Midbrain (tissue), 1 donor: Measurements from ENCODE around the gene TSBP1.
"Not testable (repeated sequence)": the region's sequence is repeated elsewhere in the genome, so short reads cannot be mapped to it uniquely, and the experiment has no call there.

Source experiments
- DNase-seq: peaks from one replicate; lab custom pipeline; 2025; lab: John Stamatoyannopoulos, UW

Gene TSBP1

DNA sequence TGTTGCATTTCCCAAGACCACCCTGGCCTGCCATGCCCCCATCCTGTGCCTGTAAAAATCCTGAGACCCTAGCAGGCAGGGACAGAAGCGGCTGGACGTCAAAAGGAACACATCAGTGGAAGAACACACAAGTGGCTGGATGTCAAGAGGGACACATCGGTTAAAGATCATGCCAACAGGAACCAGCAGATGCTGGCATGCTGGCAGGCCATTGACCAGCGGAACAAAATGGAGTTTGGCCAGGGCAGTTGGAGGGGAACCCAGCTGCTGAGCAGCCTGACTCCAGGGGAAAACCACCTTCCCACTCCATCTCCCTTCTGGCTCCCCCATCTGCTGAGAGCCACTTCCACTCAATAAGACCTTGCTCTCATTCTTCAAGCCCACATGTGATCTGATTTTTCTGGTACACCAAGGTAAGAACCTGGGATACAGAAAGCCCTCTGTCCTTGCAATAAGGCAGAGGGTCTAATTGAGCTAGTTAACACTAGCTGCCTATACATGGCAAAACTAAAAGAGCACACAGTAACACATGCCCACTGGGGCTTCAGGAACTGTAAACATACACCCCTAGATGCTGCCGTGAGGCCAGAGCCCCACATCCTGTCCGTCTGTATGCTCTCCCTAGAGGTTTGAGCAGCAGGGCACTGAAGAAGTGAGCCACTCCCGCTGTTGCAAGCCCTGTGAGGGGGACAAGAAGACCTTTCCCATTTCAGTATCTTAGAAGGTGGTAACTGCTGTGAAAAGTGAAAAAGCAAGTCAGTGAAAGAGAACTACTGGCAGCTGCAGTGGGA, 4.2 kb upstream of the TSBP1 start:
- DNase-seq = no peak

- DNase-seq = no peak
Observed at GRCh38 chr6:32371229-32371628, 474 bp downstream of the TSBP1 start.

- DNase-seq = no peak
Observed at GRCh38 chr6:32370505-32370904, 1.2 kb downstream of the TSBP1 start.

GRCh38 chr6:32369660-32370059, 2.0 kb downstream of the TSBP1 start:
- DNase-seq = no peak

- DNase-seq = no peak
Observed at GRCh38 chr6:32367644-32368043, 4.1 kb downstream of the TSBP1 start.

DNA sequence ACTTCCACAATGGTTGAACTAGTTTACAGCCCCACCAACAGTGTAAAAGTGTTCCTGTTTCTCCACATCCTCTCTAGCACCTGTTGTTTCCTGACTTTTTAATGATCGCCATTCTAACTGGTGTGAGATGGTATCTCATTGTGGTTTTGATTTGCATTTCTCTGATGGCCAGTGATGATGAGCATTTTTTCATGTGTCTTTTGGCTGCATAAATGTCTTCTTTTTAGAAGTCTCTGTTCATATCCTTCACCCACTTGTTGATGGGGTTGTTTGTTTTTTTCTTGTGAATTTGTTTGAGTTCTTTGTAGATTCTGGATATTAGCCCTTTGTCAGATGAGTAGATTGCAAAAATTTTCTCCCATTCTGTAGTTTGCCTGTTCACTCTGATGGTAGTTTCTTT, 12.5 kb downstream of the TSBP1 start:
- DNase-seq = not testable (repeated sequence)

GRCh38 chr6:32358548-32358947, 13.2 kb downstream of the TSBP1 start:
- not testable (repeated sequence) for DNase-seq

DNA sequence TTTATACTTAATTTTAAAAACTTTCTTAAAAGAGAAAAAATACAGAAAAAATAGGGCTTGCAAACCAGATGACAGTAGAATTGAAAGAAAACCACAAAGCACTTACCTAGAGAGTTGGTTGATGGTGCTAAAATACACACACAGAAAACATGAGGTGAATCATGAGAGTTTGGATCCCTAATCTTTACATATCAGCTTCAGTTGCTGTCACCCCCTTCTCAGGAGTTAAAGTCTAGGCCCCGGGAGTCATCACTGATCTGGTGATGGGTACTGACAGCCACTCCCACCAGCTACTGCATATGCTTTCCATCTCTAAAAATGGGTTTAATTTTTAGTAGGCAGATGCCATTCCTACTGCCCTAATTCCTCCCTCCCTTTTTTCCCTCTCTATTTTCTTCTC, 16.7 kb downstream of the TSBP1 start:
- no peak for DNase-seq

DNA sequence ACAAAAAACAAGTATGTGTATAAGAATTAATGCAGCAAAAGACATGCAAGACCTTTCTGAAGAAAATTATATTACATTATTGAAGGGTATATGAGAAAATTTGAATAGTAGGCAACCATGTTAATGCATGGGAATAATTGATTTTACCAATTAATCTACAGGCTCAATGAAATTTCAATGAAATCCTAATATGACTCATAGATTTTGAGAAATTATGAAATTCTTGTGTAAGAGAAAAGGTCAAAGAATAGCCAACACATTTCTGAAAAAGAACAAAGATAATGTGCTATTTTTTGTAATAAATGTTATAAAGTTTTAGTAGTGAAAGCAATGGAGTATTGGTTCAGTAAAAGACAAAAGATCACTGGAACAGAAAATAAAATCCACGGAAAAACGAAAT, 18.4 kb downstream of the TSBP1 start:
- DNase-seq = no peak

- no peak for DNase-seq
Observed at GRCh38 chr6:32340242-32340641, 31.5 kb downstream of the TSBP1 start.

GRCh38 chr6:32337186-32337805, 34.4 kb downstream of the TSBP1 start:
- DNase-seq = no peak

DNA sequence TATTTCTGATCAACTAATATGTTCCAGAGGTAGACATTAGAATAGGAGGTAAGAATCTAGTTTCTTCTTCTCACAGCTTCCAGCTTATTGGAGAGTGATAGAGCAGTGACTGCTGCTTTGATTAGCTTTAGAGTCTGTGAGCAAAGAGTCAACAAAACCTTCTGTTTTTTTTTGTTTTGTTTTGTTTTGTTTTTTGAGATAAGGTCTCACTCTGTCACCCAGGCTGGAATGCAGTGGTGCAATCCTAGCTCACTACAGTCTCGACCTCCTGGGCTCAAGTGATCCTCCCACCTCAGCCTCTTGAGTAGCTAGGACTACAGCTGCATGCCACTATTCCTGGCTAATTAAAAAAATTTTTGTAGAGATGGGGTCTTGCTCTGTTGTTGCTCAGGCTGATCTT, 39.3 kb downstream of the TSBP1 start:
- DNase-seq = no peak

- no peak for DNase-seq
Observed at GRCh38 chr6:32329141-32329540, 42.6 kb downstream of the TSBP1 start.

DNA sequence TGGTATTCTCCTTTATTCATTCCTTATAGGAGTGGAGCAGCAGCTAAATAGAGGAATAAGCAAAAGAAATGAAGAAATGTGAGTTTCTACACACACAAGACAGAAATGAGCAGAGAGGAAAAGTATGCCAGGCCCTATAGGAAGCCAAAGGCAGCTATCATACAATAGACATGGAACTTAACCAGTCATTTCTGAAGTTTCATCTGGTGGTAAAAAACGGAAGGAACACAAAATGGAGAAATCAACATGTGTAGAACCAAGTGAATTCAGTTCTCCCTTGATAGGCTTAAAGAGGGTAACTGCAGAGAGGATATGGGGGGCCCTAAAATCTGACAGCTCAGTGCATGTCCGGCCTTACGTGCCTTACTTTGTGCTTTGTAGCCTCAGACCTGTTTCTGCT, 44.6 kb downstream of the TSBP1 start:
- DNase-seq = no peak

DNA sequence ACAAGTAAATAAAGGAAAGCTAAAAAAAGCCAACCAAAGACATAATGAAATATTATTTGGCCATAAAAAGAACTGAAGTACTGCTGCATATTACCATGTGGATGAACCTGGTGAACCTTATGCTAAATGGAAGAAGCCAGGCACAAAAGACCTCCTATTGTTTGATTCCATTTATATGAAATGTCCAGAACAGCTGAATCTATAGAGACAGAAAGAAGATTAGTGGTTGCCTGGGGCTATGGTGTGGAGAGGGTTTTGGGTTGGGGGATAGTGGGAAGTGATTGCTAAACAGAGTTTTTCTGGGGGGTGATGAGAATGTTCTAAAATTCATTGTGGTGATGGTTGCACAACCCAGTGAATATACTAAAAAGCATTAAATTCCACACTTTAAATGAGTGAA, 53.2 kb downstream of the TSBP1 start:
- DNase-seq = no peak

GRCh38 chr6:32317541-32317940, 54.2 kb downstream of the TSBP1 start:
- DNase-seq = no peak

DNA sequence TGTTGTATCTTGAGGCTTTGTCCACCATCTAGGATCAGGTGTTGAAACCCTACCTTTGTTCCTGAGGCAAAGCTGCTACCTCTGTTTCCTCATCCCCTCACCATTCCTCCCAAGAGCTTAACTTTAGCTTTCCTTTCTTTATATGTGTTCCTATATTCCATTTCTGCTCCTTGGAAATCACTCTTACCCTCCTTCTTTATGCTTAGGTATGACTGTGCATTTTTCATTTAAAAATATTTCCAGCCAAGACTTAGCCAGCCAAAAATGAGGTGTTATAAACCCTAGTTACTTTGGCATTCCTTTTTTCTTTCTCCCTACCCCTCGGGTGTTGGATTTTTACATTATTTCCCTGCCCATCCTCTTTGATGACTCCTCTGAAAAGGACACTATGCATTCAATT, 57.7 kb downstream of the TSBP1 start:
- no peak for DNase-seq

DNA sequence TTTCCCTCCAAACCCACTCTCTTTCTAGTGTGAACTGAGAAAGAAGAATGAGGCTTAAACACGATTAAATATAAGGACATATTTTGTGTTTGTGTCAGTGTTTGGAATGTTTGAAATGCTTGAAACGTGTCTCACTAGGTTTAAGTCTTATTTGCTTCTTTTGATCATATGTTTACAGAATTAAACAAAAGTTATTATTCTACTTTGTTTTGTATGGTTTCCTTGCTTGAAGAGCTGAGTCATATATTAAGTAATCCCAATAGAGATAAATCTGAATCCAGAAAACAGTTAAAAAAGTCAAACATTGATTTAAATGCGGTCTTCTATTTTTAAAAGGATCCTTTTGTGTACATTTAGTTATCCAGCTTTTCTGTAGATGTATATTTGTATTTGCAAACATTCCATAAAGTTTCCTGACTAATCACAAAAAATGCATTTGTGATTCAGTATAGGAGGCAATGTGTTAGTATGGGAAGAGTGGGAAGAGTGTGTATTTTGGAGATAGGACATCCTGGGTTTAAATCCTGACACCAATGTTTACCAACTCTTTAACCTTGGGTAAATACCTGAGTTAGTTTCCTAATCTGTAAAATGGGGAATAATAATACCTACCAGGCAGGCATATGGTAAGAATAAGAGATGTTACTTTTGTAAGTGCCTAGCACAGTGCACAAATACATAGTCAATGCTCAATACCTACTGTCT, 72.9 kb downstream of the TSBP1 start:
- DNase-seq = no peak

GRCh38 chr6:32294980-32295379, 76.7 kb downstream of the TSBP1 start:
- not testable (repeated sequence) for DNase-seq

- no peak for DNase-seq
Observed at GRCh38 chr6:32294566-32294965, 77.1 kb downstream of the TSBP1 start.

- DNase-seq = no peak
Observed at GRCh38 chr6:32293695-32294094, 78.0 kb downstream of the TSBP1 start.

DNA sequence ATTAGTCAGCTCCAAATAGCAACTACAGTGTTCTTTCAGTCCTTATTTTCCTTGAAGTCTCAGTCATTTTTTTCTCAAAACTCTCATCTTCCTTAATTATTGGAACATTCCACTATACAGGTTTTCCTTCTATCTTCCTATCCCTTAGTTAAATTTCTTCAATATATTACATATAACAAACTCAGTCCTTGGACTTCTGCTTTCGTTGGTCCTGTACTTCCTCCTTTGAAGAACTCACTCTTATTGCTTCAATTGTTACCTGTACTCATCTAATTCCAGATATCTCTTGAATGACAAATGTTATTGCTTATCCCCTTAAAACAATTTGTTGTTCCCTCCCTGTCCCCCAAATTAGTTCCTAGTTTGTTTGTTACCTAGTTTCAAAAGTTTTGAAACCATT, 80.2 kb downstream of the TSBP1 start:
- no peak for DNase-seq

DNA sequence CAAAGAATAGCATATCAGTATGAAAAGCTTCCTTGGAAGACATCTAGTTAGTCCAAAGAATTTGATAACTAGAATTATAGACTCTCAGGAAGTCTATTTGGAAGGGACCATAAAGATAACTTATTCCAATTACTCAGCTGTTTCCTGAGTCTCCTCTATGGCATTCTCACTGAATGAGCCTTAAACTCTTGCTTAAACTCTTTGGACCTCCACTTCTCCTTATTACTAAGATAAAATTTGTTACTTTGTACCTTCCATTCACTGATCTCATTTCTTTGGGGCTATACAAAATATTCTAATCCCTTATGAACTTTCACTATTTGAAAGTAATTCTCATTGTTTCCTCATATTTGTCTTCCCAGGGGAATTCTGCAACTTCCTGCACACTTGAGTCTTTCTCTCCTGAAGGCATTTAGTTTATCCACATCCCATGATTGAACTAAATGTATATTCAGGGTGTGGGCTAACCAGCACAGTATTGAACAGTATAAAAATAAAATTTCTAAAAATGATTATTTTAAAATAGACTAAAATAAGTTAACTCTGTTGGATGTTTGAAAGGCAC, 80.7 kb downstream of the TSBP1 start:
- DNase-seq = no peak
